Activated gamma-delta T cell treated with Interleukin-2 at 50 U/mL for 16 hours (primary cell): ENCODE measurements around the gene GPT2.

Source experiments
- DNase-seq: peaks from one replicate; pipeline ENCODE4 v3.0.0-alpha.2; 2020

The GPT2 gene

DNA sequence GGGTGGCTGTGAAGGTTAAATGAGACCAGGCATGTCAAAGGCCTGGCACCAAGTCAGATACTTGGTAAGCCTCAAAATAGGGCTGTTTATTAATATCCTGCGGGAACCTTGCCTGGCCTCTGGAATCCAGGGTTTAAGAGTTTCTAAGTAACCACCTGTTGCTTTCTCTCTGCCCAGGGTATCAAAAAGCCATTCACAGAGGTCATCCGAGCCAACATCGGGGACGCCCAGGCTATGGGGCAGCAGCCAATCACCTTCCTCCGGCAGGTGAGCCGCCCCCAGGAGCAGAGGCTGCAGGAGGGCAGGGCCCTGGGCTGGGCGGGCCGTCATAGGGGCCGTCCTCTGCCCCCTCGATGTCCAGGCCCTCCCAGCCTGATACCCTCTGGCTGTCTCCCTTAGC is 13.3 kb downstream of the GPT2 start:
- DNase-seq: no peak

GRCh38 chr16:46898006-46898405 is 13.8 kb downstream of the GPT2 start:
- DNase-seq: no peak

DNA sequence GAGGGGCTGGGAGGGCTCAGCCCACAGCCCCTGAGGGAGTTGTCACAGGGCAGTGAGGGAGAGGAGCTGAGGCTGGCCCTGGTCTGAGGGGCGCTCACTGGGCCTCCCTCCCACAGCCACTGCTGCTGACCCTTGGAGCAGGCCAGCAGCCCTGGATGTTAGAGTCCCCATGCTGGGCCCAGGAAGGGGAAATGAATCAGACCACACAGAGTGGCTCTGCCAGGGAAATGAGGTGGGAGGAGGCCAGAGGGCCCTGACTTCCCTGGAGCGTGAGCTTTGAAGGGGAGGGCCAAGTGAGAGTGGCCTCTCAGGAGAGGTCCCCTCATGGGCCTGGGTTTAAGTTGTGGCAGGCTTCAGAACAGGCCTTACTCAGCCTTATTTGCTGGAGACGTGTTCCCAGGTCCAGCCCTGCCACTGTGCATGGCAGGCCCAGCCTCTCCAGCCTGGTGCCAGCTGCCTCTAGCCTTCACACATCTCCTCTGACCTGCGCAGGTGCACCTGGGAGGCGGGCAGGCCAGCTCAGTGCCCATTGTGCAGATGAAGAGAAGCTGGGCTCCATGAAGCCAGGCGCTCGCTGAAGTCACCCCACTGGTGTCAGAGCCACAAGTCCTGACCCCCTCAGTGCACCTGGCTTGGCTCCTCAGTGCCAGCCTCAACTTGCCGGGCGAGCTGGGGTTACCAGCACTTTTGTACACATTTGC is 15.4 kb downstream of the GPT2 start:
- DNase-seq: no peak

- no peak for DNase-seq
Measured at GRCh38 chr16:46900455-46901235, 16.5 kb downstream of the GPT2 start.

- no peak for DNase-seq
Measured at GRCh38 chr16:46901709-46902108, 17.5 kb downstream of the GPT2 start.

DNA sequence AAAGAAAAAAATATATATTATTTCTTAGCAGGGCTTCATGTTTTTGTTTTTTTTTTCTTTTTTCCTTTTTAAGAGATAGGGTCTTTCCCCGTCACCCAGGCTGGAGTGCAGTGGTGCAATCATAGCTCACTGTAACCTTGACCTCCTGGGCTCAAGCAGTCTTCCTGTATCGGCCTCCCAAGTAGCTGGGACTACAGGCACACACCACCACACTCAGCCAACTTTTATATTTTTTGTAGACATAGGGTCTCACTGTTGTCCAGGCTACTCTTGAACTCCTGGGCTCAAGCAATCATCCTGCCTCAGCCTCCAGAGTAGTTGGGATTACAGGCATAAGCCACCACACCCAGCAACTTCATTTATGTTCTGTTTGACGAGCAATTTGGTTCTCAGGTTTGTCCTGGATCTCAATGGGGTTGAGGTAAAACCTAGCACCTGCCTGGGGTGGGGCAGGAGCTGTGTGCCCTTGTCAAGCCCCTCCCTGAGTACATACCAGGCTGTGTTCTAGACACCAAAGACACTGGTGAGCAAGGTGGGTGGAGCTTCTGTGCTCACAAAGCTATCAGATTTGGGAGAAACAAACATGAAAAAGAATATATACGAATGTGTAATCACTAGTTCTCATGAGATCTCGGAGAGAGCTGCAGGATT is 19.2 kb downstream of the GPT2 start:
- DNase-seq: no peak

DNA sequence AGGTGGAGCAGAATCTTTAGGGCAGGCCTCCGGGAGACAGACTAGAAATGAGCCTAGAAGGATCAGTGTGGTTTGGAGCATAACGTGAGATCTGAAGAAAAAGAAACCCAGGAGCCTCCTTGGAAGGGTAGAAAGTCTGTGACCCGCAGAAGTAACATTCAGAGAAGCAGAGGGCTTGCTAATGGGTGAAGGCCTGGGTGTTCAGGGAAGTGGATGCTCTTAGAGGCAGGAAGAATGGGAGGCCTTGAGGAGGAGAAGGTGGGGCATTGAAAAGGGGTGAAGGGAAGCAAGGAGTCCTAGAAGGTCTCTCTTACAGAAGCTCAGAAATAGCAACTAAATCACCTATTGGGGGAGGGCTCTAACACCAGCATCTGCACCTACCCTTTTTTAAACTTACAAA is 20.3 kb downstream of the GPT2 start:
- DNase-seq: no peak

- no peak for DNase-seq
Measured at GRCh38 chr16:46906360-46907060, 22.3 kb downstream of the GPT2 start.

DNA sequence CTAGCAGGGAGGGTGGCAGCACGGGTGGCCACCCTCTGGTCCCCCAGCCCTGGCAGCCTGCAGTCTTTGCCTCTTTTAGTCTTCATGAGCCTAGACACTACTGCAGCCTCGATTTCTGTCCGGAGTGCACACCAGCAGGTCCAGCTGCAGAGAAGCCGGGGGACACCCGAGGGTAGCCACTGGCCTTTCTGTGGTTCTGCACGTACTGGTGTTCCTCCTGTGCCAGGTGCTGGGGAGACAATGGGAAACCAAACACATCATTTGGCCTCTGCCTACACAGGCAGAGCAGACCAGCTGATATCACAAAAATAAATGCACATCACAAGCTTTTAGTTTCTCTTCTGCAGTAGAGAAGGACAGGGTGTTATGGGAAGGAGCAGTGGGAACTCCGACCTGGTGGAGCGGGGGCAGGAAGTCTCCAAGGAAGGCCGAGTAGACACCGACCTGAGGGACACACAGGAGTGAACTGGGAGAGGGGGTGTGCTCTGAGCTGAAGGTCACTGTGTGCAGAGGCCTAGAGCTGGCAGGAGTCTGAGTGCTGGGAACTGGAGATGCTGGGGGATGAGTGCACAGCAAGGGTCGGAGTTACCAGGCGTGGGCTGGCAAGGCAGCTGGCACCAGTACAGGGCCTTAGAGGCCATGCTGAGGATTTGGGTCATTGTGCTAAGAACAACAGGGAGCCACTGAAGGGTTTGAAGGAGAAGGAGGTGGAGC is 23.1 kb downstream of the GPT2 start:
- no peak for DNase-seq

GRCh38 chr16:46908540-46909372 is 24.6 kb downstream of the GPT2 start:
- peak; percentile 56 for DNase-seq

DNA sequence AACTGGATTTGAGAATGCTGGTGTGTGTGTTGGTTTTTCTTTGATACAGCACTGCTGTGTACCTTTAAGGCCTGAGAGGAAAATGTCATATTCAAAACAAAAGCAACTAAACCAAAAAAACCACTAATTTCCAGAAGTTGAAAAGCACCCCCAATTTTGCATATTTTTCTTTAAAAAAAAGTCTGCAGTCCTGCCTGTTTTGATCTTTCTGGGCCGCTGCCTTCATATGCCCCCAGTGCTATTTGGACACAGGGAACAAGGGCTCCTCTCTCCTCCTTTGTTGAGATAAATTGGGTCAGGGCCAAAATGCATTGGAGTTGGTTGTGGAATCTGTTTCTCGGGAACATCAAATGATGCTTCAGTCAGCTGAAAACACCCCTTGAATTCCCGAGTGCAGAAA is 26.9 kb downstream of the GPT2 start:
- DNase-seq: no peak

- DNase-seq: no peak
Measured at GRCh38 chr16:46911650-46912049, 27.5 kb downstream of the GPT2 start.

DNA sequence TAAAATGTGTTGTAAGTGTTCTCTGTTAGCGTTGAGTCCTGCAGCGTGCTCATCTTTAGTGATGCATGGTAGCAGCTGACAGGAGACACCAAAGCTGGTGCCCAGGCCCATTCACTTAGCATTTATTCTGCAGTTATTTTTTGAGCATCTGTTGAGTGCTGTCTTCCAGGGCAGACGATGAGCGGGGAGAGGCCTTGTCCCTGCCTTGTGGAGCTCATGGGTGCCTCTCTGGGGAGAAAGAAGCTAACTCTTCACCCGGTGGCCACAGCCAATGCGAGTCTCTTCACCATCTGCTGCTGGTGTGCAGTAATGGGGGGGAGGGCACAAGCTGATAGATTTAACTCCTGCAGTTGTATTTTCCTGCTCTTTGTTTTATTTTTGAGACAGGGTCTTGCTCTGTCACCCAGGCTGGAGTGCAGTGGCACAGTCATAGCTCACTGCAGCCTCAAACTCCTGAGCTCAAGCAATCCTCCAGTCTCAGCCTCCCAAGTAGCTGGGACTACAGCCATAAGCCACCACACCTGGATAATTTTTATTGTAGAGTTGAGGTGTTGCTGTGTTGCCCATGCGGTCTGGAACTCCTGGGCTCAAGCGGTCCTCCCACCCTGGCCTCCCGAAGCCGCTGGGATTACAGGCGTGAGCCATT is 30.5 kb downstream of the GPT2 start:
- DNase-seq: no peak

DNA sequence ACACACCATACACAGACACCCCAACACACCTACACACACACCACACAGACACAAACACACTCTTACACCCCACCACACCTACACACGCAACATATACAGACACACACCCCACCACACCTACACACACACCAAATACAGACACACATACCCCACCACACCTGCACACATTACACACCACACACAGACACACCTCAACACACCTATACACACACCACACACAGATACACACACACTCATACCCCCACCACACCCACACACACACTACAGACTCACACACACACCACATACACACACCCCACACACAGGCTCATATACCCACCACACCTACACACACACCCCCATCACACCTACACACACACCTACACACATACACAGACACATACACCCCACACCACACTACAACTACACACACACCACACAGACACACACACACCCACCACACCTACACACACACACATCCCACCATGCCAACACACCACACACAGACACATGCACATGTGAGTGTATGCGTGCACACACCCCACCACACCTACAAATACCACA is 31.4 kb downstream of the GPT2 start:
- DNase-seq: no peak

GRCh38 chr16:46916980-46917379 is 32.8 kb downstream of the GPT2 start:
- DNase-seq: no peak

DNA sequence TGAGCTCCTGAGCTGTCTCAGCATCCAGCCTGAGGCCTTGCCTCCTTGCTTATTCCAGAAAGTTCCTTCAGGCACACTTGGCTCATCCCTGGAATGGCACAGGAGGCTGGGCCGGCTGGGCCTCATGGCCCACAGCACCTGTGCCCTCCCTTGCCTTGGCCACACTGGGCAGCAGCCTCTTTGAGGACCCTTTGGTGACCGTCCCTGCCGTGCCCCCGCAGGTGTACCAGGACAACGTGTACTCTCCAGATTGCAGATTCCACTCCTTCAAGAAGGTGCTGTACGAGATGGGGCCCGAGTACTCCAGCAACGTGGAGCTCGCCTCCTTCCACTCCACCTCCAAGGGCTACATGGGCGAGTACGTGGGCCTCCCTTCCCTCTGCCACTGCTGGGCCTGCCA is 34.2 kb downstream of the GPT2 start:
- DNase-seq: no peak

GRCh38 chr16:46918905-46919792 is 35.0 kb downstream of the GPT2 start:
- DNase-seq: no peak

- DNase-seq: no peak
Measured at GRCh38 chr16:46920402-46921068, 36.4 kb downstream of the GPT2 start.

DNA sequence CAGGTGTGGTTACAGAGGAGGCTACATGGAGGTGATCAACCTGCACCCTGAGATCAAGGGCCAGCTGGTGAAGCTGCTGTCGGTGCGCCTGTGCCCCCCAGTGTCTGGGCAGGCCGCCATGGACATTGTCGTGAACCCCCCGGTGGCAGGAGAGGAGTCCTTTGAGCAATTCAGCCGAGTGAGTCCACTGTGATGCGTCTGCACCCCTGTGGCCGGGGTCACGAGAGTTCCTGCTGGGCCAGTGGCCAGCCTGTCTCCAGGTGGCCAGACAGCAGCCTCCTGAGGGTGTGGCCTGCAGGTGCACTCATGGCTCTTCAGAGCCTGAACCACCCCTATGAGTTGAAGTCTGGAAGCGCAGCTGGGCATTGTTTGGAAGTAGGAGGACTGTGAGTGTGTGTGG is 38.1 kb downstream of the GPT2 start:
- DNase-seq: no peak
